ENCODE measurements around the gene C11orf54. TPM values are rescaled to one million over a fixed set of nuclear protein-coding genes. Genes with fewer than 3 reads are reported as not detected.

C11orf54 gene
- total and polyA plus RNA-seq, 2 donors (not counting 3 experiments of a cell fraction or from before 2014, with no cell fraction given), result 4.2 to 18.7 TPM

GRCh38 chr11:93766504-93766903 is 25.0 kb downstream of the C11orf54 start:
- FAIRE-seq (no peak), DNase-seq (ENCODE audit: low read depth, low spot score) (no peak)
- ChIA-PET CTCF (interaction anchor here (1.1 kb wide), 1 partner anchor 13 kb away, joined by 4 read pairs; no protein-coding TSS in a partner anchor), POLR2A (interaction anchor here (0.6 kb wide), 1 partner anchor 11 kb away, joined by 3 read pairs; no protein-coding TSS in a partner anchor)
- Histone ChIP-seq H3K9ac (replicated peaks; ENCODE audit: extremely low read depth, insufficient read depth, low read length) (no peak overlapping the region), H3K4me1 (ENCODE audit: control insufficient read depth, extremely low read depth, insufficient read depth, low read length) (no peaks in the 10 kb centered on the region), H3K27me3 (ENCODE audit: control insufficient read depth in 2 of 2, insufficient read depth in 2 of 2, low read length in 2 of 2) (no peaks in the 10 kb centered on the region), H3K36me3 (ENCODE audit: control insufficient read depth in 2 of 2, extremely low read depth in 1 of 2, insufficient read depth in 2 of 2, low read length in 2 of 2) (no peaks in the 10 kb centered on the region), H3K4me2 (ENCODE audit: insufficient read depth, low read length) (no peak overlapping the region), H4K20me1 (replicated peaks; ENCODE audit: control insufficient read depth, extremely low read depth, insufficient read depth, low read length) (no peaks in the 10 kb centered on the region), H3K79me2 (ENCODE audit: control insufficient read depth, insufficient read depth, low read length) (no peaks in the 10 kb centered on the region), H3K9me3 (replicated peaks; ENCODE audit: control insufficient read depth, insufficient read depth, low read length) (no peaks in the 10 kb centered on the region), H2AFZ (ENCODE audit: low read depth, low read length) (no peak overlapping the region), H3K4me3 (replicated peaks in 1 of 3; ENCODE audit: insufficient read depth in 1 of 3, low read depth in 1 of 3, low read length in 3 of 3) (no peak overlapping the region), H3K27ac (ENCODE audit: insufficient read depth, low read depth, low read length) (no peak overlapping the region), H3K9me1 (replicated peaks; ENCODE audit: control insufficient read depth, extremely low read depth, insufficient read depth, low read length) (no peaks in the 10 kb centered on the region)
- BruUV-seq (replicated peaks), result no TSS peak
- TF ChIP-seq POLR2A (IDR thresholded peaks at IDR 0.05; ENCODE audit: low read depth, low read length) (no peak), FOS (IDR thresholded peaks at IDR 0.05; ENCODE audit: borderline replicate concordance, insufficient read depth, low read length) (no peak), EZH2 (IDR thresholded peaks at IDR 0.05; ENCODE audit: borderline replicate concordance, low read depth, low read length, severe bottlenecking) (no peak), JUN (IDR thresholded peaks at IDR 0.05; ENCODE audit: borderline replicate concordance, insufficient read depth, insufficient read length, low read depth) (no peak), CTCF (IDR thresholded peaks at IDR 0.05; ENCODE audit: extremely low read depth in 1 of 2, insufficient read depth in 1 of 2, low read depth in 1 of 2, low read length in 2 of 2) (no peak), GATA2 (IDR thresholded peaks at IDR 0.05; ENCODE audit: insufficient read depth, insufficient read length, low read depth, low read length) (no peak)
- dilution Hi-C loops (cut with MboI; ENCODE audit: extremely low pct_ligation_motif_present, low sequenced_read_pairs) (no loop called here), intact Hi-C loops (cut with micrococcal nuclease) (no loop called here)

GRCh38 chr11:93767018-93767417 is 25.5 kb downstream of the C11orf54 start:
- dilution Hi-C loops (cut with MboI; ENCODE audit: extremely low pct_ligation_motif_present, low sequenced_read_pairs) (no loop called here), intact Hi-C loops (cut with micrococcal nuclease) (no loop called here)
- no peaks in the 10 kb centered on the region for H4K20me1 ChIP-seq (replicated peaks; ENCODE audit: control insufficient read depth, extremely low read depth, insufficient read depth, low read length)
- BruUV-seq (replicated peaks), result no TSS peak
- FAIRE-seq (no peak), DNase-seq (ENCODE audit: low read depth, low spot score) (no peak)
- H3K27me3 ChIP-seq (ENCODE audit: control insufficient read depth in 2 of 2, insufficient read depth in 2 of 2, low read length in 2 of 2), result no peaks in the 10 kb centered on the region
- ChIA-PET POLR2A (no interaction called here), CTCF (no interaction called here)
- H3K36me3 ChIP-seq (ENCODE audit: control insufficient read depth in 2 of 2, extremely low read depth in 1 of 2, insufficient read depth in 2 of 2, low read length in 2 of 2), result no peaks in the 10 kb centered on the region
- no peaks in the 10 kb centered on the region for H3K9me1 ChIP-seq (replicated peaks; ENCODE audit: control insufficient read depth, extremely low read depth, insufficient read depth, low read length)
- H3K79me2 ChIP-seq (ENCODE audit: control insufficient read depth, insufficient read depth, low read length), result no peaks in the 10 kb centered on the region
- H3K9me3 ChIP-seq (replicated peaks; ENCODE audit: control insufficient read depth, insufficient read depth, low read length), result no peaks in the 10 kb centered on the region
- no peak for TF ChIP-seq EZH2 (IDR thresholded peaks at IDR 0.05; ENCODE audit: borderline replicate concordance, low read depth, low read length, severe bottlenecking)
- no peak for TF ChIP-seq POLR2A (IDR thresholded peaks at IDR 0.05; ENCODE audit: low read depth, low read length)
- TF ChIP-seq POLR2AphosphoS5 (IDR thresholded peaks at IDR 0.05; ENCODE audit: insufficient read depth, low read depth, low read length), result no peak
- TF ChIP-seq JUN (IDR thresholded peaks at IDR 0.05; ENCODE audit: borderline replicate concordance, insufficient read depth, insufficient read length, low read depth), result no peak
- no peak for TF ChIP-seq GATA2 (IDR thresholded peaks at IDR 0.05; ENCODE audit: insufficient read depth, insufficient read length, low read depth, low read length)
- TF ChIP-seq CTCF (IDR thresholded peaks at IDR 0.05; ENCODE audit: extremely low read depth in 1 of 2, insufficient read depth in 1 of 2, low read depth in 1 of 2, low read length in 2 of 2), result no peak
- no peak for TF ChIP-seq FOS (IDR thresholded peaks at IDR 0.05; ENCODE audit: borderline replicate concordance, insufficient read depth, low read length)
- no peak for TF ChIP-seq MAX (IDR thresholded peaks at IDR 0.05; ENCODE audit: insufficient read depth, insufficient read length)
- TF ChIP-seq MYC (IDR thresholded peaks at IDR 0.05; ENCODE audit: low read depth, low read length), result no peak
- H3K4me2 ChIP-seq (ENCODE audit: insufficient read depth, low read length), result no peak overlapping the region
- H2AFZ ChIP-seq (ENCODE audit: low read depth, low read length), result no peak overlapping the region
- H3K4me3 ChIP-seq (replicated peaks in 1 of 3; ENCODE audit: insufficient read depth in 1 of 3, low read depth in 1 of 3, low read length in 3 of 3), result no peak overlapping the region
- no peaks in the 10 kb centered on the region for H3K4me1 ChIP-seq (ENCODE audit: control insufficient read depth, extremely low read depth, insufficient read depth, low read length)
- no peak overlapping the region for H3K9ac ChIP-seq (replicated peaks; ENCODE audit: extremely low read depth, insufficient read depth, low read length)
- no peak overlapping the region for H3K27ac ChIP-seq (ENCODE audit: insufficient read depth, low read depth, low read length)
